ENCODE results near the gene VTI1A.

Gene VTI1A

DNA sequence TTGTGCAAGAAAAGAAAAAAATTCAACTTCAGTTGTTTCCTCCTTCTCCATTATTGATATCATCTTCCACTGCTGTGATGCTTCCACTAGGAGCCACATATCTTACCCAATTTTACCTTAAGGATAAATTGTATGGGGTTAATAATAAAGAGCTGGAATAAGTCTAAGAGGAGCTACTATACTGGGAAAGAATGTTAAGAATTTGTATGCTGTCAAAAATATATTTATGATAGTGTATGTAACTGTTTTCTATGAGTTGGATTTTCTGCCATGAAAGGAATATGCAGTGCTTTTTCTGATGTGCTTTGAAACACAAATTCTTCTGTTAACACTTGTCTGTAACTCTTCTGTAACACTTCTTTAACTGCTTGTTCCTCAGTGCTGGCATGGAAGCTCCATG is 219.1 kb downstream of the VTI1A start:
- H3K9me3 ChIP-seq (ENCODE audit: insufficient read depth, low read depth, low read length), result no peaks in the 10 kb centered on the region
- H3K4me2 ChIP-seq (ENCODE audit: low read depth, low read length, poor library complexity, severe bottlenecking), result no peak overlapping the region
- peaks cover 12% of the 10 kb centered on the region; the same call in 1 of the 2 replicates for H3K36me3 ChIP-seq (ENCODE audit: insufficient read depth, low read length)
- no peaks in the 10 kb centered on the region for H3K9me2 ChIP-seq (replicated peaks; ENCODE audit: low read depth, low read length)
- H4K20me1 ChIP-seq (ENCODE audit: insufficient read depth, low read length, poor library complexity, severe bottlenecking), result no peaks in the 10 kb centered on the region
- TF ChIP-seq CTCF (conservative IDR thresholded peaks at IDR 0.05; ENCODE audit: low read length), result no peak
- TF ChIP-seq EZH2phosphoT487 (IDR thresholded peaks at IDR 0.05; ENCODE audit: borderline replicate concordance), result no peak
- H3F3A ChIP-seq (ENCODE audit: low read depth), result no peaks in the 10 kb centered on the region
- no peak overlapping the region for H2AFZ ChIP-seq (ENCODE audit: low read length)
- no peak overlapping the region for H3K9ac ChIP-seq (ENCODE audit: low read depth, low read length, poor library complexity, severe bottlenecking)
- H3K4me1 ChIP-seq (ENCODE audit: insufficient read depth, low read length, poor library complexity, severe bottlenecking), result no peaks in the 10 kb centered on the region
- no peak overlapping the region for H3K4me3 ChIP-seq (ENCODE audit: low read length, poor library complexity, severe bottlenecking)
- no peaks in the 10 kb centered on the region for H3K79me2 ChIP-seq (ENCODE audit: insufficient read depth, low read length)
- H3K27me3 ChIP-seq (ENCODE audit: insufficient read depth, low read length, poor library complexity, severe bottlenecking), result no peaks in the 10 kb centered on the region

DNA sequence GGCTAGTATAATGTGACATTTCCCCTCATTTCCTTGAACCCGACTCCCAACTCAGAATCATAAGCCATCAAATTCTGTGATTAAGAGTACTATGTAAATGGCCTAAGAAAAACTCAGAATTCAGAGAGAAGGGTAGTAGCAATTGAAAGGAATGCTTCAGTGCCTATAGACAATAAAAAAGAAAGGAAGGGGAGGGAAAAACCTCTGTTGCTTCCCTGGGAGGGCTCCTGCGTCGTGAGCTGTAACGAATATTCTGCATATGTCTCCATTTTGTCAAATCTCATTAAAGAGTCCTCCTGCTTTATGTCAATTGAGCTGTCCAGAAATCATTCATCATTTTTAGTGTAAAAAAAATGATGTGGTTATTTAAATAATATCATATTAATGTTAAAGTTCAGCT is 223.0 kb downstream of the VTI1A start:
- Histone ChIP-seq H4K20me1 (ENCODE audit: insufficient read depth, low read length, poor library complexity, severe bottlenecking) (no peaks in the 10 kb centered on the region), H3F3A (ENCODE audit: low read depth) (no peaks in the 10 kb centered on the region), H3K27me3 (ENCODE audit: insufficient read depth, low read length, poor library complexity, severe bottlenecking) (no peaks in the 10 kb centered on the region), H3K9me3 (ENCODE audit: insufficient read depth, low read depth, low read length) (no peaks in the 10 kb centered on the region), H3K9me2 (replicated peaks; ENCODE audit: low read depth, low read length) (no peaks in the 10 kb centered on the region), H3K4me1 (ENCODE audit: insufficient read depth, low read length, poor library complexity, severe bottlenecking) (no peaks in the 10 kb centered on the region), H3K4me3 (ENCODE audit: low read length, poor library complexity, severe bottlenecking) (no peak overlapping the region), H2AFZ (ENCODE audit: low read length) (no peak overlapping the region), H3K36me3 (ENCODE audit: insufficient read depth, low read length) (peaks cover 12% of the 10 kb centered on the region; the same call in 1 of the 2 replicates), H3K9ac (ENCODE audit: low read depth, low read length, poor library complexity, severe bottlenecking) (no peak overlapping the region), H3K4me2 (ENCODE audit: low read depth, low read length, poor library complexity, severe bottlenecking) (no peak overlapping the region), H3K79me2 (ENCODE audit: insufficient read depth, low read length) (no peaks in the 10 kb centered on the region)
- TF ChIP-seq CTCF (conservative IDR thresholded peaks at IDR 0.05; ENCODE audit: low read length), result no peak
- no peak for TF ChIP-seq EZH2phosphoT487 (IDR thresholded peaks at IDR 0.05; ENCODE audit: borderline replicate concordance)

DNA sequence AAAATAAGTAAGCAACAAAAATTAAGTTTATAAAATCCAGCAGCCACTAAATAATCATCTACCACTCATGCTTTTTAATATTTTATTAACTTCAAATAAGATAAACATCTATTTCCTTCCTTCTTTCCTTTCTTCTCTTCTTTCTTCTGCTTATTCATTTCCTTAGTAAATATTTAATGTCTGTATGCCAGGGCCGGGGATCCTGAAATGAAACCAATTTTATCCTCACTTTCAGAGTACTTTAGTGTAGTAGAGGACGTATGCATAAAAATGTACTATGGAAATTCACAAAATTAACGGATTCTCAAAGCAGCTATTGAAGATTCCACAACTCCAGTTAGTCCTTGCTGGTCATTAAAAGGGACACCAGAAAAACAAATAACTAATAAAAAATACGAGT is 224.7 kb downstream of the VTI1A start:
- Histone ChIP-seq H3K9me2 (replicated peaks; ENCODE audit: low read depth, low read length) (no peaks in the 10 kb centered on the region), H3K9ac (ENCODE audit: low read depth, low read length, poor library complexity, severe bottlenecking) (no peak overlapping the region)

More for the DNA sequence above, 224.7 kb downstream of the VTI1A start:
- Histone ChIP-seq H3K9me3 (ENCODE audit: insufficient read depth, low read depth, low read length) (no peaks in the 10 kb centered on the region), H3K36me3 (ENCODE audit: insufficient read depth, low read length) (peaks cover 12% of the 10 kb centered on the region; the same call in 1 of the 2 replicates), H3K4me1 (ENCODE audit: insufficient read depth, low read length, poor library complexity, severe bottlenecking) (no peaks in the 10 kb centered on the region), H3K27me3 (ENCODE audit: insufficient read depth, low read length, poor library complexity, severe bottlenecking) (no peaks in the 10 kb centered on the region), H3K4me2 (ENCODE audit: low read depth, low read length, poor library complexity, severe bottlenecking) (no peak overlapping the region), H3F3A (ENCODE audit: low read depth) (no peaks in the 10 kb centered on the region), H4K20me1 (ENCODE audit: insufficient read depth, low read length, poor library complexity, severe bottlenecking) (no peaks in the 10 kb centered on the region), H3K79me2 (ENCODE audit: insufficient read depth, low read length) (no peaks in the 10 kb centered on the region), H2AFZ (ENCODE audit: low read length) (no peak overlapping the region), H3K4me3 (ENCODE audit: low read length, poor library complexity, severe bottlenecking) (no peak overlapping the region)
- TF ChIP-seq CTCF (conservative IDR thresholded peaks at IDR 0.05; ENCODE audit: low read length) (no peak), EZH2phosphoT487 (IDR thresholded peaks at IDR 0.05; ENCODE audit: borderline replicate concordance) (no peak)

All from Loucy (cell line).